DND-41 (cell line): ENCODE results near the gene TEX36.

ENCODE experiments used
- ATAC-seq: fragments of 200-7000 bp; cut with Tn5 transposase; 3 replicates; pipeline ENCODE4 v1.9.1; 2021; ENCODE audit warnings: low read depth; ENCODE audit not compliant: insufficient read depth
- DNase-seq: peaks from one replicate; pipeline ENCODE4 v3.0.0-alpha.2; 2020
- H2AFZ ChIP-seq: 2 replicates; pipeline ENCODE4 v1.6.0; 2012; ENCODE audit warnings: low read depth, low read length
- H3K27ac ChIP-seq: 2 replicates; pipeline ENCODE4 v1.5.1; 2012; ENCODE audit warnings: low read length, inconsistent platforms
- H3K27me3 ChIP-seq: fragments of 200-600 bp; sonication (generic); 2 replicates; pipeline ENCODE4 v1.6.0; 2012; ENCODE audit warnings: low read length, mild to moderate bottlenecking, inconsistent platforms; ENCODE audit not compliant: insufficient read depth, poor library complexity
- H3K36me3 ChIP-seq: 2 replicates; pipeline ENCODE4 v1.5.1; 2012; ENCODE audit warnings: low read length, inconsistent platforms; ENCODE audit not compliant: insufficient read depth
- H3K4me1 ChIP-seq: 2 replicates; pipeline ENCODE4 v1.5.1; 2012; ENCODE audit warnings: mild to moderate bottlenecking, low read length; ENCODE audit not compliant: insufficient read depth
- H3K4me2 ChIP-seq: 2 replicates; pipeline ENCODE4 v1.6.0; 2012; ENCODE audit warnings: mild to moderate bottlenecking, moderate library complexity, low read length, inconsistent platforms; ENCODE audit not compliant: insufficient read depth
- H3K4me3 ChIP-seq, 2 experiments: fragments of 200-600 bp in 1 of 2; shearing (Covaris generic) in 1 of 2; 2 replicates each; pipeline ENCODE4 v1.5.1; 2012 to 2016; ENCODE audit warnings: inconsistent platforms in 2 of 2, low read length in 2 of 2, mild to moderate bottlenecking in 2 of 2, low read depth in 1 of 2, moderate library complexity in 1 of 2
- H3K79me2 ChIP-seq: 2 replicates; pipeline ENCODE4 v1.6.0; 2012; ENCODE audit warnings: low read length, inconsistent platforms; ENCODE audit not compliant: insufficient read depth
- H3K9ac ChIP-seq: 2 replicates; pipeline ENCODE4 v1.6.0; 2012; ENCODE audit warnings: low read depth, mild to moderate bottlenecking, inconsistent platforms, low read length, moderate library complexity
- H3K9me3 ChIP-seq: 2 replicates; pipeline ENCODE4 v1.5.1; 2012; ENCODE audit warnings: low read length, moderate library complexity, mild to moderate bottlenecking, inconsistent platforms; ENCODE audit not compliant: insufficient read depth, severe bottlenecking
- H4K20me1 ChIP-seq: 2 replicates; pipeline ENCODE4 v1.6.0; 2012; ENCODE audit warnings: low read length; ENCODE audit not compliant: insufficient read depth
- CTCF ChIP-seq: IDR thresholded peaks from 2 replicates; pipeline ENCODE4 v1.5.1; 2012; ENCODE audit warnings: borderline replicate concordance, low read length, moderate library complexity, mild to moderate bottlenecking; ENCODE audit not compliant: poor library complexity, severe bottlenecking; ENCODE audit errors: extremely low read depth
- EZH2 ChIP-seq: IDR thresholded peaks from 3 replicates; pipeline ENCODE4 v1.6.1; 2012; ENCODE audit warnings: borderline replicate concordance, low read depth, mild to moderate bottlenecking, moderate library complexity, low read length, inconsistent platforms; ENCODE audit not compliant: severe bottlenecking

TEX36 gene

GRCh38 chr10:125689955-125690569 is 7.1 kb upstream of the TEX36 start:
- no peak for ATAC-seq
- Histone ChIP-seq H3K9ac (no peak overlapping the region), H3K4me2 (no peak overlapping the region), H4K20me1 (no peaks in the 10 kb centered on the region), H3K27me3 (peaks cover 17% of the 10 kb centered on the region), H3K9me3 (no peaks in the 10 kb centered on the region), H3K36me3 (no peaks in the 10 kb centered on the region), H3K4me3 (no peak overlapping the region), H2AFZ (no peak overlapping the region), H3K27ac (no peak overlapping the region), H3K4me1 (no peaks in the 10 kb centered on the region), H3K79me2 (no peaks in the 10 kb centered on the region)
- no peak for DNase-seq
- no peak for TF ChIP-seq EZH2
- TF ChIP-seq CTCF, result no peak

- H3K27ac ChIP-seq, result no peak overlapping the region
- no peaks in the 10 kb centered on the region for H3K9me3 ChIP-seq
- H3K9ac ChIP-seq, result no peak overlapping the region
- H3K36me3 ChIP-seq, result no peaks in the 10 kb centered on the region
- DNase-seq (no peak), ATAC-seq (no peak)
- no peak for TF ChIP-seq CTCF
- no peak for TF ChIP-seq EZH2
- H3K4me3 ChIP-seq, result no peak overlapping the region
- H4K20me1 ChIP-seq, result no peaks in the 10 kb centered on the region
- no peak overlapping the region for H3K4me2 ChIP-seq
- no peaks in the 10 kb centered on the region for H3K79me2 ChIP-seq
- H3K27me3 ChIP-seq, result peaks cover 17% of the 10 kb centered on the region
- H2AFZ ChIP-seq, result no peak overlapping the region
- no peaks in the 10 kb centered on the region for H3K4me1 ChIP-seq
These were observed 4.7 kb upstream of the TEX36 start for GRCh38 chr10:125687507-125688185.

- Histone ChIP-seq H2AFZ (no peak overlapping the region), H4K20me1 (no peaks in the 10 kb centered on the region), H3K4me3 (no peak overlapping the region), H3K36me3 (no peaks in the 10 kb centered on the region), H3K4me2 (no peak overlapping the region), H3K4me1 (no peaks in the 10 kb centered on the region), H3K27ac (no peak overlapping the region), H3K9me3 (no peaks in the 10 kb centered on the region), H3K27me3 (peaks cover under 1% of the 10 kb centered on the region), H3K9ac (no peak overlapping the region), H3K79me2 (no peaks in the 10 kb centered on the region)
- no peak for ATAC-seq
- TF ChIP-seq EZH2, result no peak
- no peak for TF ChIP-seq CTCF
- DNase-seq, result no peak
These were observed 1.6 kb upstream of the TEX36 start for GRCh38 chr10:125684581-125684980.
